GM12875 (cell line): ENCODE results near the gene F8.

Experiments
- H3K4me3 ChIP-seq: one replicate; pipeline ENCODE4 v1.5.1; 2011; ENCODE audit warnings: low read depth, low read length, control low read depth
- TF ChIP-seq, protein P1 (sequence below): IDR thresholded peaks from 2 replicates; pipeline ENCODE4 v1.5.1; 2011; ENCODE audit warnings: low read depth, mild to moderate bottlenecking, control low read depth, inconsistent platforms, low read length, moderate library complexity, borderline replicate concordance; ENCODE audit not compliant: insufficient read depth

F8 gene

DNA sequence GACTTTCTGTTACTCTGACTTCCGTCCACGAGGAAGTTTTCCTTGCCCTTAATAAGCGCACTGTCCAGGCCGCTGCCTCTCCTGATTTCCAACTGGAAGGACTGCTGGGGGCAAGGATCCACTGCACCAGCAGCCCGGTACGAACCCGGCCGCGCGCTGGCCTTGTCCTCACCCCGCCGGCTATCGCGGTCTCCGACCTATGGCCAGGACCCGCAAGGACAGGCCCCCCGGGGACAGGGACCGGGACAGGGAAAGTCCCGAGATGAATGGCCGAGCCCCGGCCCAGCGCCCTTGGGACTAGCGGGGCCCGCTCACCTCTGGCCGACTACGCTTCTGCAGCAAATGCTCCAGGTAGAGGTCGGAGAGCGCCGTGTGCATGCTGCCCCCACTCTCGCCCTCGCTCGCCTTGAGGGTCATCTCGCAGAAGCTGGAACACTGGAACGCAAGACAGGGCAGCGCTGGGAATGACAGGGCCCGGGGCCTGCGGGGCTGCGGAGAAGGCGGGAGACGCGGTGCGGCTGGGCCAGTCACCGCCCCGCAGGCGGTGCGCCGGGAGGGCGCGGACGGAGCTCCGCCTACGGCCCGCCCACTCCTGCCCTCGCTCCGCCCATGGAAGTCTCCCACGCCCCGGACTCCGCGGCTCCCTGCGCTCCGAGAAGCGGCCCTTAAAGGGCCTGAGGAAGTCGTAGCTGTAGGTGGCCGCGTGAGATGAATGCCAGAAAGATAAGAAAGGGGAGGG is 217.4 kb downstream of the F8 start, which contains the start of gene MPP1:
TSS of gene MPP1 (minus strand) at position 529 of the 739 bp plus-strand sequence. CDS start at position 417, 112 bp downstream.
- H3K4me3 ChIP-seq: peak within 1 kb of the TSS; percentile 65
- TF ChIP-seq, protein P1, sequence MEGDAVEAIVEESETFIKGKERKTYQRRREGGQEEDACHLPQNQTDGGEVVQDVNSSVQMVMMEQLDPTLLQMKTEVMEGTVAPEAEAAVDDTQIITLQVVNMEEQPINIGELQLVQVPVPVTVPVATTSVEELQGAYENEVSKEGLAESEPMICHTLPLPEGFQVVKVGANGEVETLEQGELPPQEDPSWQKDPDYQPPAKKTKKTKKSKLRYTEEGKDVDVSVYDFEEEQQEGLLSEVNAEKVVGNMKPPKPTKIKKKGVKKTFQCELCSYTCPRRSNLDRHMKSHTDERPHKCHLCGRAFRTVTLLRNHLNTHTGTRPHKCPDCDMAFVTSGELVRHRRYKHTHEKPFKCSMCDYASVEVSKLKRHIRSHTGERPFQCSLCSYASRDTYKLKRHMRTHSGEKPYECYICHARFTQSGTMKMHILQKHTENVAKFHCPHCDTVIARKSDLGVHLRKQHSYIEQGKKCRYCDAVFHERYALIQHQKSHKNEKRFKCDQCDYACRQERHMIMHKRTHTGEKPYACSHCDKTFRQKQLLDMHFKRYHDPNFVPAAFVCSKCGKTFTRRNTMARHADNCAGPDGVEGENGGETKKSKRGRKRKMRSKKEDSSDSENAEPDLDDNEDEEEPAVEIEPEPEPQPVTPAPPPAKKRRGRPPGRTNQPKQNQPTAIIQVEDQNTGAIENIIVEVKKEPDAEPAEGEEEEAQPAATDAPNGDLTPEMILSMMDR: no peak

DNA sequence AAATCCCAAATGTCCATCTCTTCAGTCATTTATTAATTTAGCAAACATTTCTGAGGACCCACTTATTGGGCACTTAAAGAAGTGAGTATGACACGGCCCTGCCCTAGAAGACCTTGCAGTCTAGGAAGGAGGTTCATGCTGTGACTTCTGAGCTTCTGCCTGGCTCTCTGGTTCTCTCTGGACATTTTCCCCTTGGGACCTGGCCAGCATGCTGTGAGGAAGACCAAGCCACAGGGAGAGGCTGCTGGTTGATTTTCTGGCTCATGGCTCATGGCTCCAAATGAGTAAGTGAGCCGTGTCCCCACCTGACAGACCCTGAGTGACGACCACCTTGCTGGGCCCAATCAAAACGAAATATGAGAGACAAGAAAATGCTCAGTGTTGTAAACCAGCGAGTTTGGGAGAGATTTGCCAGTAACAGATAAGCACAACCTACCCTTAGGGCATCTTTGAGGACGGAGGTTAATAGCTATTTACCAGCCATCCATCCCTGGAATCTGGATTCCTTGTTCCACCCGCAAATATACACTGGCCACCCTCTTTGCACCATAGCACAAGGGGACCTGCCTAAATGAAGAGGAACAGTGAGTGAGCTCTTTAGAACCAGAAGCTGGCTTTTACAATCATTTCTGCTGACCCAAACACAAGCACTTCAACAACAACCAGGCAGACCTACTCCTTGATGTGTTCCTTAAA is 218.1 kb downstream of the F8 start:
- peak overlapping the region; percentile 65 for H3K4me3 ChIP-seq
- TF ChIP-seq, protein P1: no peak

DNA sequence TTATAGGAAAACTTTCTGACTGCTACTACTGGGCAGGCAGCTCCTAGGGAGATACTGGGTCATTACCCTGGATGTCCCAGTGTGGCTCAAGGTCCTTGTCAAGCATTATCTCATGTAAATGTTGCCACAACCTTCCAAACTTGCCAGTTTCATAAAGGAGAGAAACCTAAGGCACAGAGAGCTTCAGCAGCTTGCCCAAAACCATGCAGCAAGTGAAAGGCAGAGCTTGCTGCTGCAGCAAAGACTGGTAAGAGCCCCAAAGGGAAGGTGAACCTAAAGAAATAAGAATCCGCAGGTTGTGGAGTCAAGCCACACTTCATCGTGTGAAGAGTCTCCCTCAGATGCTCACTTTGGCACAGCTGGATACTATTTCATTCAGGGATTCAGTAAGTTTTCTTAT is 219.6 kb downstream of the F8 start:
- no peak overlapping the region for H3K4me3 ChIP-seq
- TF ChIP-seq, protein P1: no peak

DNA sequence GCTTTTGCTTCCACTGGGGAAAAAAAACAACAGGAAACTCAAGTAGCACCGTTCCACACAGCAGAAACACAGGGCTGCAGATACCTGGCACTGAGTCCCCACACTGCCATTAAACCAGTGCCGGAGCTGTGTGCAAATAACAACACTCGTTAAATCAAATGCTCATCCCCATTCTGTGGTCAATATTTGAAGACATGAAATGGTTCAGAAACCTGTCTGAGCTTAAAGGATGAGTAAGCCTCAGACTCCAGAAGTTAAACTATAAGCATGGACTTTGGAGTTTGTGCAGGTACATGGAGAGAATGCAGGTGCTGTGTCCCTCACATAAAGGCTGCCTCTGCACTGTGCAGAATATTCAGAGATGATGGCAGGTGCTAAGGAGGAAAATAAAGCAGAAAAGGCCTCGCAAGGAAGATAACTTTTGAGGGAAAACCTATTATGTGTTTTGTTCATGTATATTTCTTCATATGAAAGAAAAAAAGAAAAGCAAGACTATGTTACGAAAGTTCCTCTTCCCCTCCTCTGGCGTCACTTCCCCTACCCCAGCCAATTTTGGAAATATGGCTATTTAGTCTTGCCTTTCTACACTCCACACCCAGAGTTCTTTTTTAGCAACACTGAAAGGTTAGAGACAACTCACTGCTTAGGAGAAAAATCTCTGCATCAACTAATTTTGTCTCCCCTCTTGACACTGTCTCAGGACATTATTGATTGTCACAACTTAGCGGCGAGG is 221.9 kb downstream of the F8 start:
- TF ChIP-seq, protein P1: no peak
- no peak overlapping the region for H3K4me3 ChIP-seq

DNA sequence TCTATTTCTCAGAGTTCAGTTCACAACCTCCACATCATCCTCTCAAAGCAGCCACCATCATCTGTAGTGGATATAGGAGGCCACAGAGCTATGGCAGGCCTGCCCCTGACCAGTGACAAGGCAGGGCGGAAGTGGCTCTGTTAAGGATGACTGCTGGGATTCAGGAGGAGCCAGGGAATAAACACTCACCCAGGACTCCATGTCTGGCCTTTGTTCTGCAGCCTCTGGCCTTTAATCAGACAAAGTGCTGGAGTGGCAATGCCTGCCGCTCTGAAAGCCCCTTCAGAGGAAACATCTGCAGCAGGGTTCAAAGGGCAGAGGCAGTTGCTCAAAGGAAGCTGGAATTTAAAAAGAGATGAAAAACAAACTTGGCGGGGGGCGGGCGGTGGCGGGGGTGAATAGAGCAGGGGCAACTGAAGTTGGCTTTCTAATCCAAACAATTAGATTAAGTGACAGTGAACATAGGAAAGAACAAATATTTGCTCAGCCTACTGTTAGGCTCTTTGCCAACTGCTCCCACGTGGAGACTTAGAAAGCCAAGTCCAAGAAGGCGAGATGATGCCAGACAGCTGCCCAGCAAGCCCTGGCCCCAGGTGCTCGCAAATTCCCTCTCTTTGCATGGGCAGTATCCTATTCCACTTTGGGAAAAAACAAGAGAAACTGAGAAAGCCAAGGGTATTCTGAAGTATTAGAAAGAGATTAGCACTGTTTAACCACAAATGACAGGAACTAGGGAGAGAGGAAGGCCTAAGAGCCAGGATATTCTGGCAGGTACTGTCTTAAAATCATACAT is 222.8 kb downstream of the F8 start:
- TF ChIP-seq, protein P1: no peak
- H3K4me3 ChIP-seq: no peak overlapping the region

DNA sequence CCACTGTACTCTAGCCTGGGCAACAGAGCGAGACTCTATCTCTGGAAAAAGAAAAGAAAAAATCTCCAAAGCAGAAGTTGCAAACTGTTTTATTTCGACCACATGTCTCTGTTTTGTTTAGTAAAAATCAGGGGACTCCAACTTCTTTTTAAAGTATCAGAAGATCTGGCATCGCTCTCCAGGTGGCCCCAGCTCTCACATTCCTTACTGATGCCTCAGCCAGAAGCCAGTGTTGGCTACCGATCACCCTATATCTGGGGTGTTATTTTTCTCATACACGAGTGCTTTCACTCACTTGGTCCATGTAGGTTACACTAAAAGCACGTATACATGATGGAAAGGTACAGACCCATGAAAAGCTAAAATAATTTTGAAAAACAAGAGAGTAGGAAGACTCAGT is 225.5 kb downstream of the F8 start:
- TF ChIP-seq, protein P1: no peak
- H3K4me3 ChIP-seq: no peak overlapping the region
